ENCODE data around the gene ADAMTSL1.

DNA sequence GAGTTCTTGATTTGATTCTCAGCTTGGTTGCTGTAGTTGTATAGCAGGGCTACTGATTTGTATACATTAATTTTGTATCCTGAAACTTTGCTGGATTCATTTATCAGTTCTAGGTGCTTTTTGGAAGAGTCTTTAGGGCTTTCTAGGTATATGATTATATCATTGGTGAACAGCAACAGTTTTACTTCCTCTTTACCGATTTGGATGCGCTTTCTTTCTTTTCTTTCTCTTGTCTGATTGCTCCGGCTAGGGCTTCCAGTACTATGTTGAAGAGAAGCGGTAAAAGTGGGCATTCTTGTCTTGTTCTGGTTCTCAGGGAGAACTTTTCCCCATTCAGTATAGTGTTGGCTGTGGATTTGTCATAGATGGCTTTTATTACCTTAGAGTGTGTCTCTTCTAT, 400.1 kb downstream of the ADAMTSL1 start:
- TF ChIP-seq, protein P1, sequence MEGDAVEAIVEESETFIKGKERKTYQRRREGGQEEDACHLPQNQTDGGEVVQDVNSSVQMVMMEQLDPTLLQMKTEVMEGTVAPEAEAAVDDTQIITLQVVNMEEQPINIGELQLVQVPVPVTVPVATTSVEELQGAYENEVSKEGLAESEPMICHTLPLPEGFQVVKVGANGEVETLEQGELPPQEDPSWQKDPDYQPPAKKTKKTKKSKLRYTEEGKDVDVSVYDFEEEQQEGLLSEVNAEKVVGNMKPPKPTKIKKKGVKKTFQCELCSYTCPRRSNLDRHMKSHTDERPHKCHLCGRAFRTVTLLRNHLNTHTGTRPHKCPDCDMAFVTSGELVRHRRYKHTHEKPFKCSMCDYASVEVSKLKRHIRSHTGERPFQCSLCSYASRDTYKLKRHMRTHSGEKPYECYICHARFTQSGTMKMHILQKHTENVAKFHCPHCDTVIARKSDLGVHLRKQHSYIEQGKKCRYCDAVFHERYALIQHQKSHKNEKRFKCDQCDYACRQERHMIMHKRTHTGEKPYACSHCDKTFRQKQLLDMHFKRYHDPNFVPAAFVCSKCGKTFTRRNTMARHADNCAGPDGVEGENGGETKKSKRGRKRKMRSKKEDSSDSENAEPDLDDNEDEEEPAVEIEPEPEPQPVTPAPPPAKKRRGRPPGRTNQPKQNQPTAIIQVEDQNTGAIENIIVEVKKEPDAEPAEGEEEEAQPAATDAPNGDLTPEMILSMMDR (IDR thresholded peaks at IDR 0.05; ENCODE audit: insufficient read depth, low read length, poor library complexity, severe bottlenecking) = no peak
- no peak for TF ChIP-seq EZH2phosphoT487 (conservative IDR thresholded peaks at IDR 0.05; ENCODE audit: low read length)

All from SU-DHL-6 (cell line).